ENCODE results near the gene ANKRD31.

Gene ANKRD31

GRCh38 chr5:75236322-75237316 is at the start of gene ANKRD31:
Gene ANKRD31, minus strand, starts transcription at chr5:75236878. Its CDS starts 192 bp downstream, at chr5:75236686.
- DNase-seq (ENCODE audit: low read depth), result peak; percentile 40
- TF ChIP-seq CTCF (IDR thresholded peaks at IDR 0.05; ENCODE audit: low read depth, low read length, missing control alignments), result peak; percentile 64
- H3K4me3 ChIP-seq (ENCODE audit: low read depth, low read length), result peak within 1 kb of the TSS; percentile 67

GRCh38 chr5:75286211-75286773 is 49.6 kb upstream of the ANKRD31 start:
- TF ChIP-seq CTCF (IDR thresholded peaks at IDR 0.05; ENCODE audit: low read depth, low read length, missing control alignments), result no peak
- DNase-seq (ENCODE audit: low read depth), result no peak
- no peak overlapping the region for H3K4me3 ChIP-seq (ENCODE audit: low read depth, low read length)

GRCh38 chr5:75282581-75282980 is 45.9 kb upstream of the ANKRD31 start:
- no peak for TF ChIP-seq CTCF (IDR thresholded peaks at IDR 0.05; ENCODE audit: low read depth, low read length, missing control alignments)
- no peak overlapping the region for H3K4me3 ChIP-seq (ENCODE audit: low read depth, low read length)
- DNase-seq (ENCODE audit: low read depth), result no peak

- TF ChIP-seq CTCF (IDR thresholded peaks at IDR 0.05; ENCODE audit: low read depth, low read length, missing control alignments), result no peak
- DNase-seq (ENCODE audit: low read depth), result no peak
Observed at GRCh38 chr5:75281716-75282465, 45.2 kb upstream of the ANKRD31 start.

GRCh38 chr5:75279321-75279720 is 42.6 kb upstream of the ANKRD31 start:
- H3K4me3 ChIP-seq (ENCODE audit: low read depth, low read length), result no peak overlapping the region
- TF ChIP-seq CTCF (IDR thresholded peaks at IDR 0.05; ENCODE audit: low read depth, low read length, missing control alignments), result no peak
- DNase-seq (ENCODE audit: low read depth), result no peak

More at GRCh38 chr5:75281716-75282465, 45.2 kb upstream of the ANKRD31 start:
- H3K4me3 ChIP-seq (ENCODE audit: low read depth, low read length), result no peak overlapping the region

- no peak for TF ChIP-seq CTCF (IDR thresholded peaks at IDR 0.05; ENCODE audit: low read depth, low read length, missing control alignments)
- no peak for DNase-seq (ENCODE audit: low read depth)
- H3K4me3 ChIP-seq (ENCODE audit: low read depth, low read length), result no peak overlapping the region
Observed at GRCh38 chr5:75277463-75277862, 40.8 kb upstream of the ANKRD31 start.
